ENCODE data around the gene CMBL. TPM values are rescaled to one million over a fixed set of nuclear protein-coding genes. Genes with fewer than 3 reads are reported as not detected.

The CMBL gene
- total and polyA plus RNA-seq, 2 donors from 2014 or later = 36.6 to 243 TPM

GRCh38 chr5:10279925-10280720, 27.6 kb downstream of the CMBL start:
- FAIRE-seq (no peak), DNase-seq (peak in 1 of 5 donors; percentile 2)
- H3K9me3 ChIP-seq (ENCODE audit: control insufficient read depth in 2 of 3, insufficient read depth in 1 of 3, low read length in 3 of 3) = no peaks in the 10 kb centered on the region
- H3K27ac ChIP-seq (ENCODE audit: low read depth in 2 of 2, low read length in 2 of 2) = no peak overlapping the region
- TF ChIP-seq, protein P1, sequence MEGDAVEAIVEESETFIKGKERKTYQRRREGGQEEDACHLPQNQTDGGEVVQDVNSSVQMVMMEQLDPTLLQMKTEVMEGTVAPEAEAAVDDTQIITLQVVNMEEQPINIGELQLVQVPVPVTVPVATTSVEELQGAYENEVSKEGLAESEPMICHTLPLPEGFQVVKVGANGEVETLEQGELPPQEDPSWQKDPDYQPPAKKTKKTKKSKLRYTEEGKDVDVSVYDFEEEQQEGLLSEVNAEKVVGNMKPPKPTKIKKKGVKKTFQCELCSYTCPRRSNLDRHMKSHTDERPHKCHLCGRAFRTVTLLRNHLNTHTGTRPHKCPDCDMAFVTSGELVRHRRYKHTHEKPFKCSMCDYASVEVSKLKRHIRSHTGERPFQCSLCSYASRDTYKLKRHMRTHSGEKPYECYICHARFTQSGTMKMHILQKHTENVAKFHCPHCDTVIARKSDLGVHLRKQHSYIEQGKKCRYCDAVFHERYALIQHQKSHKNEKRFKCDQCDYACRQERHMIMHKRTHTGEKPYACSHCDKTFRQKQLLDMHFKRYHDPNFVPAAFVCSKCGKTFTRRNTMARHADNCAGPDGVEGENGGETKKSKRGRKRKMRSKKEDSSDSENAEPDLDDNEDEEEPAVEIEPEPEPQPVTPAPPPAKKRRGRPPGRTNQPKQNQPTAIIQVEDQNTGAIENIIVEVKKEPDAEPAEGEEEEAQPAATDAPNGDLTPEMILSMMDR (IDR thresholded peaks at IDR 0.05; ENCODE audit: borderline replicate concordance, extremely low read depth, insufficient read depth) = no peak
- H3K36me3 ChIP-seq (ENCODE audit: control insufficient read depth in 2 of 3, insufficient read depth in 3 of 3, low read length in 3 of 3) = peaks cover 0 to 10% (median 0%) of the 10 kb centered on the region in 3 donors
- peaks cover 0 to 3% (median 0%) of the 10 kb centered on the region in 3 donors for H3K4me1 ChIP-seq (ENCODE audit: control insufficient read depth in 2 of 3, insufficient read depth in 2 of 3, low read depth in 1 of 3, low read length in 3 of 3)
- intact Hi-C loops (cut with DNase I) = loop anchor here (10.0 kb wide), 2 partner anchors 145 to 345 kb away; no protein-coding TSS in a partner anchor
- no peaks in the 10 kb centered on the region for H3K27me3 ChIP-seq (ENCODE audit: control insufficient read depth, insufficient read depth, low read length)
- H3K4me3 ChIP-seq (ENCODE audit: low read length in 3 of 3) = no peak overlapping the region
- H3K9ac ChIP-seq (ENCODE audit: low read length in 3 of 3) = no peak overlapping the region

DNA sequence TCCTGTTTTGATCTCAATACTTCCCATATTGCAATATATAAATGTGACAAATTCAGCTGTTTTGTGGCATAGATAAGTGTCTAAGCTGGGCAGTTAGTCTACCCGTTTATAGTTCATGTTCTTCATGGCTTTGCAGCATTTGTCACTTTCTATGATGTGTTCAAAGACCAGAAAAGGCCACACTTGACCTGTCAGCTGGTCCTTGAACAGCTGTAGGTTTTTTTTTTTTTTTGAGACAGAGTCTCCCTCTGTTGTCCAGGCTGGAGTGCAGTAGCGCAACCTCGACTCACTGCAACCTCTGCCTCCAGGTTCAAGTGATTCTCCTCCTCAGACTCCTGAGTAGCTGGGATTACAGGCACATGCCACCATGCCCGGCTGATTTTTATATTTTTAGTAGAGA, 28.4 kb downstream of the CMBL start:
- Histone ChIP-seq H3K27me3 (ENCODE audit: control insufficient read depth, insufficient read depth, low read length) (no peaks in the 10 kb centered on the region), H3K4me1 (ENCODE audit: control insufficient read depth in 2 of 3, insufficient read depth in 2 of 3, low read depth in 1 of 3, low read length in 3 of 3) (peaks cover 0 to 3% (median 0%) of the 10 kb centered on the region in 3 donors), H3K9me3 (ENCODE audit: control insufficient read depth in 2 of 3, insufficient read depth in 1 of 3, low read length in 3 of 3) (no peaks in the 10 kb centered on the region), H3K27ac (ENCODE audit: low read depth in 2 of 2, low read length in 2 of 2) (no peak overlapping the region), H3K4me3 (ENCODE audit: low read length in 3 of 3) (no peak overlapping the region), H3K36me3 (ENCODE audit: control insufficient read depth in 2 of 3, insufficient read depth in 3 of 3, low read length in 3 of 3) (peaks cover 0 to 10% (median 0%) of the 10 kb centered on the region in 3 donors), H3K9ac (ENCODE audit: low read length in 3 of 3) (no peak overlapping the region)
- TF ChIP-seq, protein P1 (IDR thresholded peaks at IDR 0.05; ENCODE audit: borderline replicate concordance, extremely low read depth, insufficient read depth) = no peak
- intact Hi-C loops (cut with DNase I) = no loop called here
- FAIRE-seq (no peak), DNase-seq (peak in 1 of 5 donors; percentile 2)

DNA sequence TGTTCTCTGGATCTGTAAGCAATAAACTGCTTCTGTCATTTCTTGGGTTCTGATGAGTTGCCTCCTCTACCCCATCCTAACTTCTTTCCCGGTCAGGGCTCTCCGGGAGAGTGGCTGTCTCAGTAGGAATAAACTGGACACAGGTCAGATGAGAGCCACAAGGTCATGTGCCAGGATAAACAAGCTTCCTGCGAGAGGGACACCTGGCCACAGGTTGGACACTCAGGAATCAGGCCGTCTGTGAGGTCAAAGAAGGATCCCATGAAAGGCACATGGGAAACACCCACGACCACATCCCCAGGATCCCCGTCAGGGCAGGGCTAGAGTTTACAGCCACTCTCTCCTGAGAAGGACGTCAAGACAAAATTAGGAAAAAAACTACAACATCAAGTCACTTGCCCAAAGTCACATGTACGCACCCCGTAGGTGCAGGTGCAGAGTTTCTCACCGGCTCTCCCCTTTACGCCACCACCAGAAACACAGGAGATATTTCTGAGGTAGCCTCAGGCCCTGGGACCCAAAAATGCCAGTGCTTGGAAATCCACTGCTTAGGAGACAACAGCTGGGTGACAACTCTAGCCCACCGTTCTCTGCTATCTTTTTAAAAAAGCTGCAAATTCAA, 28.9 kb downstream of the CMBL start:
- H3K27me3 ChIP-seq (ENCODE audit: control insufficient read depth, insufficient read depth, low read length) = no peaks in the 10 kb centered on the region
- DNase-seq (peak in 1 of 5 donors; percentile 13), FAIRE-seq (no peak)
- TF ChIP-seq, protein P1 (IDR thresholded peaks at IDR 0.05; ENCODE audit: borderline replicate concordance, extremely low read depth, insufficient read depth) = no peak
- no peaks in the 10 kb centered on the region for H3K9me3 ChIP-seq (ENCODE audit: control insufficient read depth in 2 of 3, insufficient read depth in 1 of 3, low read length in 3 of 3)
- H3K36me3 ChIP-seq (ENCODE audit: control insufficient read depth in 2 of 3, insufficient read depth in 3 of 3, low read length in 3 of 3) = peaks cover 0 to 10% (median 0%) of the 10 kb centered on the region in 3 donors
- no peak overlapping the region for H3K27ac ChIP-seq (ENCODE audit: low read depth in 2 of 2, low read length in 2 of 2)
- peaks cover 0 to 1% (median 0%) of the 10 kb centered on the region in 3 donors for H3K4me1 ChIP-seq (ENCODE audit: control insufficient read depth in 2 of 3, insufficient read depth in 2 of 3, low read depth in 1 of 3, low read length in 3 of 3)
- no peak overlapping the region for H3K4me3 ChIP-seq (ENCODE audit: low read length in 3 of 3)
- no peak overlapping the region for H3K9ac ChIP-seq (ENCODE audit: low read length in 3 of 3)
- intact Hi-C loops (cut with DNase I) = no loop called here
